HG03159 (cell line): ENCODE measurements around the gene ANKRD44.
"Not testable (repeated sequence)": the region's sequence is repeated elsewhere in the genome, so short reads cannot be mapped to it uniquely, and the experiment has no call there.

ENCODE experiments used
- ATAC-seq: cut with Tn5 transposase; IDR thresholded peaks from one replicate; pipeline ENCODE4 v1.9.1; 2021; ENCODE audit warnings: mild to moderate bottlenecking, moderate library complexity; ENCODE audit not compliant: unreplicated experiment

ANKRD44 gene

GRCh38 chr2:197085665-197086064 lies 224.9 kb downstream of the ANKRD44 start:
- no peak for ATAC-seq

DNA sequence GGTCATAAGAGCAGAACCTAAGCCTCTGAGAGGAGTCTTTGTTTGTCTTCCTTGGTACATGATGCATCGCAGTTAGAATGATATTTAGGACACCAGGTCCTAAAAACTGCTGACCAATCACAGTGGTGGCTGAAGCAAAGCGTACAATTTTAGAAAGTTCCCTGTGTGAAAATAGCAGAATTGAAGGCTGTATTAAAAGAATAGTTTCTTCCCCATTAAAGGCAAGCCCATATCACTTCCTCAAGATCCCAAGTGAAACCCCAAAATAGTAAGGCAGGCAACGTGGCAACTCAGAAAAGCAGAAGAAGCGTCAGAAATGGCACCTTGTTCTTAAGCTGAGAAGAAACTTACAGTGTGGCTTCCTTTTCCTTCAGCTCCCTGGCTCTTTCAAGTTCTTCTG lies 229.3 kb downstream of the ANKRD44 start:
- no peak for ATAC-seq

DNA sequence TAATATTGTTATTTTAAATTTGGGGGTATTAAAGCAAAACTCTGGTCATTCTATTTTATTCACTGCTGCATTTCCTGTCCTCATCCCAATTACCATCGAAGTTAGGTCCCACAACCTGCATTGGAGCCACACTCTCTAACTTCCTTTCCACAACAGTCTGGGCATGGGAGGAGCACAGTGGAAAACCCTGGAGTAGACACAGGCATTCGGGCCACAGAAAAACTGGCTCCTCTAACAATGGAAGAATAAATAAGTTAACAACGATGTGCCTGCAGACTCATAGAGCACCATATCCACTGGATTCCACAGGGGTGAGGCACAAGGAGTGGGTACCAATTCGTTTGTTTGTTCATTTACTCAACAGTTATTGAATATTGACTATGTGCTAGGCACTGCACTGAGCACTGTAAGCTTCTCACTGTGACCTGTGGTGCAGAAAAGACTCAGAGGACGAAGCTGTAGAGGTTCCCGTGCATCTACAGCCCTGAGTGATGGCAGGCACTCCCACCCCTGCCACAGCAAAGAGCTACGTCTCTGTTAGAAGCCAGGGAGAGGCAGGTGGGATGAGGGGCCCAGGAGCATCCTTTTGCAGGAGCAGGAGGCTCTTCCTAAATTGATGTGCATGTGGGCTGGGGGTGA lies 229.9 kb downstream of the ANKRD44 start:
- ATAC-seq: no peak

DNA sequence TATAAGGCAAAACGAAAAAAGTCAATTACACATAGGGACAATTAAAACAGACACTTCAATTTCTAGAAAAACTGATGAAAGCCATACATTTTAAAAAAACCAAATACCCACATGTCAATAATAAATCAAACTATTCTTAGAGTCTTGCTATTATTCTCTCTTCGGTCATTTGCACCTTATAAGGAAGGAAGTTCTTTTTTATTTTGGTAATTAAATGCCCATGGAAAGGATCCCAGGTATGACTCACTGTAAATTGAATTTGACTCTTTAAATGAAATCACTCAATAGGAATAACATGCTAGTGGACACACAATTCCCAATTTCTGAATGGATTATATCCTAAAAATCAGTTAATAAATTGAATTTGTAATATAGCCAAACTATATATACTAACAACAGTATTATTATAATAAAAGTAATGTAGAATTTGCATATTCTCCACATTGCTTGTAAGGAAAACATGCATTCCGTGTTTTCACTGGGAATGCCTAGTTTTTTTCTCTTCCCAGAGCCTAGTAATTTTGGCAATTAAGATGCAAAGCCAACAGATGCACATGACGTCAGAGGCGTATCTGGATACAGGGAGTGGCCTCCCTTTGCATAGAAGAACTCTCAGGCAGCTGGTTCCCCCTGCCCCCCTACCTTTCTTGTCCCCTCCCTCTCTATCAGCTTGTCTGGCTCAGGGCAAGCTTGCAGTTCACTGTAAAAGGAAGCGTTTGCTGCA lies 230.6 kb downstream of the ANKRD44 start:
- no peak for ATAC-seq

- ATAC-seq: no peak
These were observed 231.2 kb downstream of the ANKRD44 start for GRCh38 chr2:197079414-197079813.

DNA sequence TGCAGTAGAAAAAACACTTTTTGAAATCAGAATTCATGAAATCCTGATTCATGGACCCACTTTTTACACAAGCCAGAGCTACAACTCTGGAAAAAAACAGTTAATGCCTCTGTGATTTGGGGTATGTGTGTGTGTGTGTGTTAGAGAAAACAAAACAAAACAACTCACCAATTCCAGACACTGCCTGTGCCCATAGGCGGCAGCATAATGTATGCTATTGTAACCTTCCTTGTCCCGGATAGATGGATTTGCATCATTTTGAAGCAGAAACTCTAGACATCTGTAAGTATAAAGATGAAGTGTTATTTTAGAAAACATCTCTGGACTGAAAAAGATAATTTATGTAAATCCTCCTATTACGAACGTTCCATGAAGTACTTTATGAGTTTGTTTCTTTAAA lies 232.0 kb downstream of the ANKRD44 start:
- ATAC-seq: no peak

- ATAC-seq: no peak
These were observed 233.2 kb downstream of the ANKRD44 start for GRCh38 chr2:197077336-197077735.

- ATAC-seq: no peak
These were observed 233.9 kb downstream of the ANKRD44 start for GRCh38 chr2:197076652-197077051.

DNA sequence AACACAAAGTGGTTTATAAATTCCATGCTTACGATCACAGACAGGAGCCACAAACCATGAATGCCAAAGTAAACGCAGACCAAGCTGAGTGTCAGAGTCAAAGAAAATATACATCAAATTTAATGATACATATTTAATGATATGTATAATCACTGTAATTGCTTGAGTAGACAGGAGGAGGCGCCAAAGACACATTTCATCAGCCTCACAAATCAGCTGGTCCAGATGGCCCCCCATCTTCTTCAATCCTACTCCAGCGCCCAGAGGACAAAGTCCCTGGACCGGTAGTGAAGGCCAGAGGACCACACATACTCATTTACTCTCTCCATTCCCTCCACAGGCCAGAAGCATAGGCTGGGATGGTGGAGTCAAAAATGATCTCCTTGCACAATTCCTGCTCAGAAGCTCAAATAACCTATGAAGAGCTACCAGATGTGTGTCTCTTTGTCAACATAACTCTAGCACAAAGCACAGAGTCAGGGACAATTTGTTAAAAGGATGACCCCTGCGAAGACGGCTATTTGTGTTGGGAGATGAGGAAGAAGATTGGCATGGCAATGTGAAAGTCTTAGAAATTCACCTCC lies 234.7 kb downstream of the ANKRD44 start:
- no peak for ATAC-seq

DNA sequence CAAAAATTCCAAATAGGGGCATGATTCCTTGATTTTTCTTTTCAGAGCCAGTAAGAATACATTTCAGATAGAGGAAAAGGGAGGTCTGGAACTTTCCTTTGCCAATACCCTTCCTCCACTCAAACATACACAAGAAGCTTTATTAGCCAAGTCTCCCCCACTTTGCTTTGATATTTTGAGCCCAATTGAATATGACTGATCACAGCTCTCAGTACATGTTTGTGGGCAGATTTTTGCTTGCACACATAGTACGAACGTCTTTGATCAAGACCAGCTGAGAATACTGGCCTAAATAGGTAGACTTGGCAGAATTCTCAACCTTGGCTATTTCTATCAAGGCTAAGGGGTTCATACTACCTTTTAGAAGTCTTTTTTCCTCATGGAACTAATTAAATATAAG lies 235.3 kb downstream of the ANKRD44 start:
- ATAC-seq: no peak

- ATAC-seq: no peak
These were observed 236.7 kb downstream of the ANKRD44 start for GRCh38 chr2:197073701-197074433.

DNA sequence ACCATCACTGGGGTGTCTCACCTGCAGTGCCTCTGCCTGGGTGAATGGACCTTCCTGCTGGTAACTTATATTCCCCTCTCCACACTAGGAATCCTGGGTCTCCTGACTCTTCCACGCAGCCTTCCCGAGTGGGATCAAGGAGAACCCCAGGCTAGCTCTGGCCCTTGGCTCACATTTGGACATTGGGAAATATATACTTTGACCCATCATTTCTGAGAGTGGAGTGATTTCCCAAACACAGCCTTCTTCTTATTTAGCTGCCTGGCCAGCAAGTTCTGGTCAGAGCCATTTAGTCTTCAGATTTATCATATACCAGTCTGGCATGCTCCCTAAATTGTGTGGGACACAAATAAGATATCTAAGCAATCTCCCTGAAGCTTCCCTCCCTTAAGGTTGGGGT lies 237.3 kb downstream of the ANKRD44 start:
- ATAC-seq: no peak

GRCh38 chr2:197072533-197072932 lies 238.0 kb downstream of the ANKRD44 start:
- ATAC-seq: no peak

- ATAC-seq: no peak
These were observed 238.7 kb downstream of the ANKRD44 start for GRCh38 chr2:197071790-197072436.

DNA sequence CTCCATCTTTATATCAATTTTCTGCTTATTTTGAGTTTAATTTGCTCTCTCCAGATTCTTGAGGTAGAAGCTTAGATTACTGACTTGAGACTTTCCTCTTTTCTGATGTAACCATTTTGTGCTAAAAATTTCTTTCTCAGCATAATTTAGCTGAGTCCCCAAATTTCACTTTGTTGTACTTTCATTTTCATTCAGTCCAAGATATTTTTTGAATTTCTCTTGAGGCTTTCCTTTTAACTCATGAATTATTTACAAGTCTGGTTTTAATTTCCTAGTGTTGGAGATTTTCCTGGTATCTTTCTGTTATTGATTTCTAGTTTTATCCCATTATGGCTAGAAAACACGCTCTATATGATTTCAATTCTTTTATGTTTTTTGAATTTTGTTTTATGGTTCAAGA lies 239.4 kb downstream of the ANKRD44 start:
- no peak for ATAC-seq

DNA sequence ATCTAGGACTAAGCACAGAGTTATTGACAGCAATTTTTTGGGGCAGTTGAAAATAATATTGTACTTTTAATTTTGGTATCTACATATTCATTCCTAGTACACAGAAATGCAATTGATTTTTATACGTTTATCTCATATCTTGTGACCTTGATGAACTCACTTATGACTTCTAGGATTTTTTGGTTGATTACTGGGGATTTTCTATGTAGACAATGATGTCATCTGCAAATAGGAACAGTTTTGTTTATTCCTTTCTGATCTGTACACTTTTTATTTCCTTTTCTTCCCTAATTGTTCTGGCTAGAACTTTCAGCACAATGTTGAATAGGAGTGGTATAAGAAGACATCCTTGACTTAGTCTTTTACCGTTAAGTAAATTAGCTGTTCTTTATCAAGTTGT lies 240.6 kb downstream of the ANKRD44 start:
- no peak for ATAC-seq

DNA sequence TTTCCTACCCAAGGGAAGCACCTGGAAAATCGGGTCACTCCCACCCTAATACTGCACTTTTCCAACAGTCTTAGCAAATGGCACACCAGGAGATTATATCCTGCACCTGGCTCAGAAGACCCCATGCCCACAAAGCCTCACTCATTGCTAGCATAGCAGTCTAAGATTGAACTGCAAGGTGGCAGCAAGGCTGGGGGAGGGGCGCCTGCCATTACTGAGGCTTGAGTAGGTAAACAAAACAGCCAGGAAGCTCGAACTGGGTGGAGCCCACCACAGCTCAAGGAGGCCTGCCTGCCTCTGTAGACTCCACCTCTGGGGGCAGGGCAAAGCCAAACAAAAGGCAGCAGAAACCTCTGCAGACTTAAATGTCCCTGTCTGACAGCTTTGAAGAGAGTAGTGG lies 248.0 kb downstream of the ANKRD44 start:
- not testable (repeated sequence) for ATAC-seq

- no peak for ATAC-seq
These were observed 251.1 kb downstream of the ANKRD44 start for GRCh38 chr2:197059477-197059876.

DNA sequence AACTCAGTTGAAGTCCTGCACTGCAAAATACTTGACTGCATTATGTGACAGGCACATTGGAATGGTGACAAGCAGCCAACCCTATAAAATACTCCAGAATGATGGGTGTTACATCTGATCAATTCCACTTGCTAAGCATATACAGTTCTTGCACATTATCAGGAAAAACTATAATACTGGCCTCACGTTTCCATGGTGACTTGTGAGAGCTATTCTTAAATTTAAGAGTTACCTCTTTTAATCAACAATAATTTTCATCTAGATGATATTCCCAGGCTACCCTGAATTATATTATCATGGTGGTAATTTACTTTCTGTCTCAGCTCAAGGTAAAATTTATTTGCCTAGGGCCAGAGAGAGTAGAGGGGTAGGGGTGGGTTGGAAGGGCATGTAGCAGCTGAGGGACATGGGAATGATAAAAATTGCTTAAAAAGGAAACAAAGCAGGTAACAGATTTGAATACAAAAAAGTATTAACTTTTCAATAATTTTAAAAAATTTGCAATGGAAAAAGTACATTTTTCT lies 251.7 kb downstream of the ANKRD44 start:
- no peak for ATAC-seq

- no peak for ATAC-seq
These were observed 252.6 kb downstream of the ANKRD44 start for GRCh38 chr2:197057959-197058358.

DNA sequence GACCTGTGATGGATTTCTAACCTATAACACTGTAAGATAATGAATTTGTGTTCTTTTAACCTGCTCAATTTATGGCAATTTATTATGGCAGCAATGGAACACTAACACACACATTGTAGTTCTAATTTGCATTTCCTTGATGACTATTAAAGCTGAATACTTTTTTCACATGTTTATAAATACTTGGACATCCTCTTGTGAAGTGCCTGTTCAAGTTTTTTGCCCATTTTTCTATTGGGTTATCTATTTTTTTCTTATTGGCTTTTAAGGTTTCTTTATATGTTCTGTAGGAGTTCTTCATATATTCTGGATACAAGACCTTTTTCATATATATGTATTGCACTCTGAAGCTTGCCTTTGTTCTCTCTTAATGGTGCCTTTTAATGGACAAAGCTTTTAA lies 255.5 kb downstream of the ANKRD44 start:
- ATAC-seq: no peak
